IMR-90 (cell line): ENCODE measurements around the gene TEAD2. TPM values are rescaled to one million over a fixed set of nuclear protein-coding genes. Genes with fewer than 3 reads are reported as not detected.

Source experiments
- ATAC-seq: fragments of 200-7000 bp; cut with Tn5 transposase; 2 replicates; pipeline ENCODE4 v1.9.1; 2020; ENCODE audit warnings: low read depth, mild to moderate bottlenecking, moderate library complexity
- BruUV-seq: library from RNA; stranded (reverse); fragments of 400-500 nt; replicated peaks from 2 replicates; lab custom pipeline; 2021; lab: Mats Ljungman, UMichigan
- CTCF ChIA-PET: fragments of 300-600 bp; formaldehyde crosslinking; extraction: SDS; loops from one replicate; lab custom pipeline; 2021; ENCODE audit warnings: antibody characterized with exemption; lab: Yijun Ruan, JAX
- POLR2A ChIA-PET: fragments of 300-600 bp; sonication (Branson Sonifier 250); formaldehyde crosslinking; loops from one replicate; lab custom pipeline; 2022; ENCODE audit warnings: antibody characterized with exemption; ENCODE audit not compliant: unreplicated experiment; lab: Charles Lee
- DNase-seq: peaks from one replicate; pipeline ENCODE4 v3.0.0; 2013
- H2AFZ ChIP-seq: replicated peaks from 2 replicates; pipeline ENCODE3; 2013; ENCODE audit warnings: low read length, mild to moderate bottlenecking; ENCODE audit not compliant: poor library complexity
- H2AK5ac ChIP-seq: 2 replicates; pipeline ENCODE4 v1.6.1; 2013; ENCODE audit warnings: low read depth, low read length, inconsistent platforms
- H2AK9ac ChIP-seq: replicated peaks from 2 replicates; pipeline ENCODE3; 2013; ENCODE audit warnings: mild to moderate bottlenecking, low read depth, low read length, moderate library complexity; ENCODE audit not compliant: poor library complexity
- H2BK120ac ChIP-seq: 2 replicates; pipeline ENCODE4 v1.6.1; 2013; ENCODE audit warnings: low read depth, low read length, inconsistent platforms
- H2BK15ac ChIP-seq: 3 replicates; pipeline ENCODE4 v1.6.1; 2013; ENCODE audit warnings: low read depth, low read length, inconsistent platforms
- H2BK20ac ChIP-seq: 2 replicates; pipeline ENCODE4 v1.6.1; 2013; ENCODE audit warnings: low read depth, mild to moderate bottlenecking, inconsistent platforms, low read length, moderate library complexity
- H2BK5ac ChIP-seq: 2 replicates; pipeline ENCODE4 v1.6.1; 2013; ENCODE audit warnings: mild to moderate bottlenecking, low read depth, low read length, inconsistent platforms; ENCODE audit not compliant: poor library complexity, severe bottlenecking
- H3K14ac ChIP-seq: replicated peaks from 2 replicates; pipeline ENCODE4 v1.6.1; 2013; ENCODE audit warnings: low read depth, low read length, inconsistent platforms
- H3K18ac ChIP-seq: 2 replicates; pipeline ENCODE4 v1.6.1; 2013; ENCODE audit warnings: low read depth, low read length, control low read depth
- H3K23ac ChIP-seq: 2 replicates; pipeline ENCODE4 v1.6.1; 2013; ENCODE audit warnings: low read depth, low read length, inconsistent platforms
- H3K27ac ChIP-seq: 2 replicates; pipeline ENCODE4 v1.5.1; 2013; ENCODE audit warnings: mild to moderate bottlenecking, control low read depth, low read length; ENCODE audit not compliant: insufficient read depth
- H3K27me3 ChIP-seq: 2 replicates; pipeline ENCODE4 v1.6.1; 2013; ENCODE audit warnings: low read length; ENCODE audit not compliant: control insufficient read depth, insufficient read depth
- H3K36me3 ChIP-seq: 2 replicates; pipeline ENCODE4 v1.6.1; 2013; ENCODE audit warnings: low read length, mixed read lengths; ENCODE audit not compliant: control insufficient read depth, insufficient read depth
- H3K4ac ChIP-seq: 2 replicates; pipeline ENCODE4 v1.6.1; 2013; ENCODE audit warnings: low read depth, low read length, inconsistent platforms
- H3K4me1 ChIP-seq: 2 replicates; pipeline ENCODE4 v1.6.1; 2013; ENCODE audit warnings: low read length, mixed read lengths; ENCODE audit not compliant: control insufficient read depth, insufficient read depth
- H3K4me2 ChIP-seq: 2 replicates; pipeline ENCODE4 v1.6.1; 2013; ENCODE audit warnings: low read depth, mild to moderate bottlenecking, control low read depth, low read length, moderate library complexity
- H3K4me3 ChIP-seq: 2 replicates; pipeline ENCODE4 v1.5.1; 2013; ENCODE audit warnings: low read depth, mild to moderate bottlenecking, control low read depth, low read length, moderate library complexity; ENCODE audit not compliant: insufficient read depth
- H3K56ac ChIP-seq: 2 replicates; pipeline ENCODE4 v1.6.1; 2013; ENCODE audit warnings: low read length, inconsistent platforms; ENCODE audit not compliant: insufficient read depth; ENCODE audit errors: extremely low read depth
- H3K79me1 ChIP-seq, 2 experiments: 2 replicates each; pipeline ENCODE4 v1.6.1; 2013; ENCODE audit warnings: low read length in 2 of 2, inconsistent platforms in 1 of 2, low read depth in 1 of 2
- H3K9ac ChIP-seq: 2 replicates; pipeline ENCODE4 v1.6.1; 2013; ENCODE audit warnings: low read depth, low read length, control low read depth
- H3K9me1 ChIP-seq: 2 replicates; pipeline ENCODE4 v1.6.1; 2013; ENCODE audit warnings: low read length, inconsistent platforms; ENCODE audit not compliant: insufficient read depth
- H3K9me3 ChIP-seq: 2 replicates; pipeline ENCODE4 v1.6.1; 2013; ENCODE audit warnings: low read length; ENCODE audit not compliant: control insufficient read depth, insufficient read depth
- H4K20me1 ChIP-seq: 2 replicates; pipeline ENCODE4 v1.6.1; 2013; ENCODE audit warnings: low read length, inconsistent platforms; ENCODE audit not compliant: insufficient read depth
- H4K5ac ChIP-seq: 2 replicates; pipeline ENCODE4 v1.6.1; 2013; ENCODE audit warnings: mild to moderate bottlenecking, low read depth, low read length, control low read depth
- H4K8ac ChIP-seq, 2 experiments: 2 replicates each; pipeline ENCODE4 v1.6.1; 2013; ENCODE audit warnings: low read depth in 2 of 2, low read length in 2 of 2, control low read depth in 1 of 2, inconsistent platforms in 1 of 2
- H4K91ac ChIP-seq: 2 replicates; pipeline ENCODE4 v1.6.1; 2013; ENCODE audit warnings: low read depth, low read length, inconsistent platforms; ENCODE audit not compliant: insufficient read depth
- BHLHE40 ChIP-seq: fragments of 150-350 bp; IDR thresholded peaks from 2 replicates; pipeline ENCODE4 v1.6.1; 2016; ENCODE audit warnings: mild to moderate bottlenecking, low read depth, low read length
- CEBPB ChIP-seq: IDR thresholded peaks from 2 replicates; pipeline ENCODE4 v1.6.1; 2012; ENCODE audit warnings: low read depth, low read length, improper control_type of control experiment
- CHD1 ChIP-seq: IDR thresholded peaks from 2 replicates; pipeline ENCODE4 v1.6.1; 2012; ENCODE audit warnings: low read depth, low read length, improper control_type of control experiment
- CTCF ChIP-seq: conservative IDR thresholded peaks from 2 replicates; pipeline ENCODE4 v1.5.1; 2012; ENCODE audit warnings: mild to moderate bottlenecking, low read depth, low read length, improper control_type of control experiment
- ELK1 ChIP-seq: fragments of 150-350 bp; IDR thresholded peaks from 2 replicates; pipeline ENCODE4 v1.6.1; 2016; ENCODE audit warnings: low read depth, mild to moderate bottlenecking, low read length, moderate library complexity, borderline replicate concordance
- FOS ChIP-seq: fragments of 150-350 bp; IDR thresholded peaks from 2 replicates; pipeline ENCODE4 v1.6.1; 2016; ENCODE audit warnings: low read depth, low read length
- MAFK ChIP-seq: IDR thresholded peaks from 2 replicates; pipeline ENCODE4 v1.6.1; 2012; ENCODE audit warnings: low read depth, low read length, improper control_type of control experiment
- MAZ ChIP-seq: IDR thresholded peaks from 2 replicates; pipeline ENCODE4 v1.6.1; 2012; ENCODE audit warnings: low read depth, mild to moderate bottlenecking, low read length, improper control_type of control experiment, moderate library complexity, borderline replicate concordance
- POLR2A ChIP-seq: IDR thresholded peaks from 2 replicates; pipeline ENCODE4 v1.6.1; 2012; ENCODE audit warnings: mild to moderate bottlenecking, low read depth, low read length
- RAD21 ChIP-seq: IDR thresholded peaks from 2 replicates; pipeline ENCODE4 v1.6.1; 2012; ENCODE audit warnings: low read length, improper control_type of control experiment
- RCOR1 ChIP-seq: IDR thresholded peaks from 2 replicates; pipeline ENCODE4 v1.6.1; 2012; ENCODE audit warnings: mild to moderate bottlenecking, low read length, improper control_type of control experiment; ENCODE audit not compliant: insufficient replicate concordance
- SMC3 ChIP-seq: fragments of 150-350 bp; IDR thresholded peaks from 2 replicates; pipeline ENCODE4 v1.6.1; 2016; ENCODE audit warnings: low read depth, mild to moderate bottlenecking, antibody characterized with exemption, low read length, moderate library complexity
- USF2 ChIP-seq: fragments of 150-350 bp; IDR thresholded peaks from 2 replicates; pipeline ENCODE4 v1.6.1; 2017; ENCODE audit warnings: mild to moderate bottlenecking, antibody characterized with exemption, low read length, low read depth
- WGBS, 2 experiments: methylation state at CpG; one replicate each; pipeline versions ENCODE4 v1.1.5 to v1.1.7; 2013; ENCODE audit warnings: missing lambda C conversion rate in 2 of 2; ENCODE audit not compliant: insufficient read length in 1 of 2; ENCODE audit errors: extremely low coverage in 2 of 2; 5-methylcytosine and 5-hydroxymethylcytosine counted together
- dilution Hi-C: fragments of 300-500 bp; cut with HindIII; formaldehyde crosslinking; loops from one replicate; pipeline ENCODE4 v1.14.3; 2018; ENCODE audit warnings: low sequenced_read_pairs; ENCODE audit not compliant: unreplicated experiment
- in situ Hi-C: fragments of 300-500 bp; cut with MboI; formaldehyde crosslinking; loops from 3 replicates; pipeline ENCODE4 v1.14.3; 2019; ENCODE audit warnings: low sequenced_read_pairs, inconsistent platforms, mixed read lengths
- intact Hi-C: fragments of 100-400 bp; cut with micrococcal nuclease; formaldehyde crosslinking; loops from 2 replicates; pipeline ENCODE4 v1.10.0; 2022
- polyA plus RNA-seq, 3 experiments: library from polyadenylated mRNA; depleted of rRNA; stranded (reverse); fragments of >200 nt; gene quantifications; 2 replicates each; pipeline ENCODE4 v1.2.3, GENCODE V29; 2012; ENCODE audit warnings: low replicate concordance in 1 of 3
- total RNA-seq: library from RNA; depleted of rRNA; stranded (reverse); fragments of >200 nt; gene quantifications from 2 replicates; pipeline ENCODE4 v1.2.3, GENCODE V29; 2012

TEAD2 gene
- total and polyA plus RNA-seq, 2 of the 4 experiments (the other 2 are of a cell fraction) = 30.8 to 33.6 TPM

GRCh38 chr19:49355909-49356353 is 6.3 kb downstream of the TEAD2 start:
- H3K4ac ChIP-seq = no peak overlapping the region
- ATAC-seq = no peak
- H3K9ac ChIP-seq = no peak overlapping the region
- no peak overlapping the region for H4K91ac ChIP-seq
- H2AK9ac ChIP-seq = no peak overlapping the region
- H3K27me3 ChIP-seq = no peaks in the 10 kb centered on the region
- H3K27ac ChIP-seq = no peak overlapping the region
- H4K8ac ChIP-seq = no peak overlapping the region
- H3K4me3 ChIP-seq = no peak overlapping the region
- H3K23ac ChIP-seq = no peak overlapping the region
- POLR2A ChIA-PET = no interaction called here
- peaks cover 65% of the 10 kb centered on the region for H3K36me3 ChIP-seq
- no peak overlapping the region for H2BK120ac ChIP-seq
- H2BK20ac ChIP-seq = no peak overlapping the region
- peaks cover 16% of the 10 kb centered on the region; the same call in 1 of the 2 replicates for H3K9me1 ChIP-seq
- no peak for TF ChIP-seq MAFK
- no peak for TF ChIP-seq FOS
- no peak for TF ChIP-seq CEBPB
- TF ChIP-seq POLR2A = no peak
- no peak for TF ChIP-seq USF2
- TF ChIP-seq CHD1 = no peak
- TF ChIP-seq RCOR1 = no peak
- TF ChIP-seq CTCF = no peak
- no peak for TF ChIP-seq MAZ
- no peak for TF ChIP-seq RAD21
- TF ChIP-seq ELK1 = no peak
- no peak for TF ChIP-seq BHLHE40
- TF ChIP-seq SMC3 = no peak
- WGBS, 2 experiments = 100% methylated on average over 1 of the region's 12 CpGs; no CpG with 5 or more reads in 1 of the 2 experiments
- intact Hi-C loops = no loop called here
- BruUV-seq = no TSS peak
- H3K79me1 ChIP-seq = peaks cover 19 to 62% of the 10 kb centered on the region in 2 experiments
- H3K56ac ChIP-seq = no peak overlapping the region
- H2AK5ac ChIP-seq = no peak overlapping the region
- H2BK5ac ChIP-seq = no peak overlapping the region
- in situ Hi-C loops = no loop called here
- DNase-seq = no peak
- H3K4me2 ChIP-seq = no peak overlapping the region
- CTCF ChIA-PET = no interaction called here
- dilution Hi-C loops = no loop called here
- peaks cover 6% of the 10 kb centered on the region; the same call in 1 of the 2 replicates for H4K20me1 ChIP-seq
- no peaks in the 10 kb centered on the region for H3K9me3 ChIP-seq
- no peak overlapping the region for H3K14ac ChIP-seq
- H2BK15ac ChIP-seq = no peak overlapping the region
- no peak overlapping the region for H2AFZ ChIP-seq
- H3K18ac ChIP-seq = no peak overlapping the region
- no peak overlapping the region for H4K5ac ChIP-seq
- peaks cover 4% of the 10 kb centered on the region; the same call in 1 of the 2 replicates for H3K4me1 ChIP-seq
